Measurements from ENCODE around the gene PEAK3.

PEAK3 gene

GRCh38 chr19:2288818-2289713, 7.1 kb upstream of the PEAK3 start:
- H3K4me1 ChIP-seq (ENCODE audit: low read length) = peaks cover 7% of the 10 kb centered on the region
- peak overlapping the region; percentile 68 for H3K4me3 ChIP-seq (ENCODE audit: low read length)
- H3F3A ChIP-seq (ENCODE audit: insufficient read depth, low read length) = no peaks in the 10 kb centered on the region
- H3K4me2 ChIP-seq (ENCODE audit: low read depth, low read length) = peak overlapping the region; percentile 88
- no peaks in the 10 kb centered on the region for H3K36me3 ChIP-seq (replicated peaks; ENCODE audit: insufficient read depth, low read length)
- H3K79me2 ChIP-seq (ENCODE audit: low read length) = no peaks in the 10 kb centered on the region
- H2AFZ ChIP-seq (ENCODE audit: low read length) = peak overlapping the region; percentile 73
- TF ChIP-seq EZH2 (optimal IDR thresholded peaks at IDR 0.05; ENCODE audit: low read depth, low read length) (no peak), CTCF (IDR thresholded peaks at IDR 0.05; ENCODE audit: low read length) (no peak), EZH2phosphoT487 (IDR thresholded peaks at IDR 0.05; ENCODE audit: low read length) (no peak)
- DNase-seq = no peak
- H3K9me2 ChIP-seq (replicated peaks; ENCODE audit: insufficient read depth, low read length) = no peaks in the 10 kb centered on the region
- H3K27me3 ChIP-seq (replicated peaks; ENCODE audit: insufficient read depth, low read length) = peaks cover 4% of the 10 kb centered on the region; the same call in 1 of the 2 replicates
- H3K9ac ChIP-seq (ENCODE audit: low read length) = peak overlapping the region; percentile 50; the same call in 1 of the 2 replicates
- H3K9me3 ChIP-seq (replicated peaks; ENCODE audit: insufficient read depth, low read length) = no peaks in the 10 kb centered on the region
- peak overlapping the region; percentile 29; the same call in 1 of the 2 replicates for H3K27ac ChIP-seq (ENCODE audit: low read length)
- no peaks in the 10 kb centered on the region for H4K20me1 ChIP-seq (ENCODE audit: insufficient read depth, low read length)

GRCh38 chr19:2288338-2288817, 6.4 kb upstream of the PEAK3 start:
- Histone ChIP-seq H4K20me1 (ENCODE audit: insufficient read depth, low read length) (no peaks in the 10 kb centered on the region), H3K79me2 (ENCODE audit: low read length) (no peaks in the 10 kb centered on the region), H2AFZ (ENCODE audit: low read length) (no peak overlapping the region), H3F3A (ENCODE audit: insufficient read depth, low read length) (no peaks in the 10 kb centered on the region), H3K27me3 (replicated peaks; ENCODE audit: insufficient read depth, low read length) (peaks cover 4% of the 10 kb centered on the region; the same call in 1 of the 2 replicates), H3K4me1 (ENCODE audit: low read length) (peaks cover 7% of the 10 kb centered on the region), H3K9me2 (replicated peaks; ENCODE audit: insufficient read depth, low read length) (no peaks in the 10 kb centered on the region), H3K9me3 (replicated peaks; ENCODE audit: insufficient read depth, low read length) (no peaks in the 10 kb centered on the region), H3K27ac (ENCODE audit: low read length) (no peak overlapping the region), H3K9ac (ENCODE audit: low read length) (no peak overlapping the region), H3K4me2 (ENCODE audit: low read depth, low read length) (no peak overlapping the region), H3K36me3 (replicated peaks; ENCODE audit: insufficient read depth, low read length) (no peaks in the 10 kb centered on the region), H3K4me3 (ENCODE audit: low read length) (no peak overlapping the region)
- DNase-seq = no peak
- TF ChIP-seq EZH2phosphoT487 (IDR thresholded peaks at IDR 0.05; ENCODE audit: low read length) = no peak
- no peak for TF ChIP-seq EZH2 (optimal IDR thresholded peaks at IDR 0.05; ENCODE audit: low read depth, low read length)
- TF ChIP-seq CTCF (IDR thresholded peaks at IDR 0.05; ENCODE audit: low read length) = no peak

GRCh38 chr19:2287585-2288337, 5.8 kb upstream of the PEAK3 start:
- H3K79me2 ChIP-seq (ENCODE audit: low read length) = no peaks in the 10 kb centered on the region
- H3K36me3 ChIP-seq (replicated peaks; ENCODE audit: insufficient read depth, low read length) = no peaks in the 10 kb centered on the region
- H3K27ac ChIP-seq (ENCODE audit: low read length) = no peak overlapping the region
- no peak overlapping the region for H3K4me2 ChIP-seq (ENCODE audit: low read depth, low read length)
- DNase-seq = no peak
- TF ChIP-seq CTCF (IDR thresholded peaks at IDR 0.05; ENCODE audit: low read length) (no peak), EZH2phosphoT487 (IDR thresholded peaks at IDR 0.05; ENCODE audit: low read length) (no peak), EZH2 (optimal IDR thresholded peaks at IDR 0.05; ENCODE audit: low read depth, low read length) (no peak)
- no peaks in the 10 kb centered on the region for H4K20me1 ChIP-seq (ENCODE audit: insufficient read depth, low read length)
- no peak overlapping the region for H3K9ac ChIP-seq (ENCODE audit: low read length)
- H2AFZ ChIP-seq (ENCODE audit: low read length) = no peak overlapping the region
- H3K9me2 ChIP-seq (replicated peaks; ENCODE audit: insufficient read depth, low read length) = no peaks in the 10 kb centered on the region
- no peaks in the 10 kb centered on the region for H3F3A ChIP-seq (ENCODE audit: insufficient read depth, low read length)
- peaks cover 7% of the 10 kb centered on the region for H3K4me1 ChIP-seq (ENCODE audit: low read length)
- H3K27me3 ChIP-seq (replicated peaks; ENCODE audit: insufficient read depth, low read length) = peaks cover 8% of the 10 kb centered on the region; the same call in 1 of the 2 replicates
- H3K4me3 ChIP-seq (ENCODE audit: low read length) = no peak overlapping the region
- H3K9me3 ChIP-seq (replicated peaks; ENCODE audit: insufficient read depth, low read length) = no peaks in the 10 kb centered on the region
